GM06990 (cell line): ENCODE results near the gene ACP1.

ENCODE experiments used
- DNase-seq: peaks from one replicate; pipeline ENCODE4 v3.0.0-alpha.2; 2011; ENCODE audit not compliant: insufficient read length; ENCODE audit errors: extremely low read depth
- H3K27me3 ChIP-seq: replicated peaks from 2 replicates; pipeline ENCODE4 v1.6.0; 2011; ENCODE audit warnings: low read length; ENCODE audit not compliant: control insufficient read depth, insufficient read depth
- H3K36me3 ChIP-seq: 2 replicates; pipeline ENCODE4 v1.5.1; 2011; ENCODE audit warnings: low read length; ENCODE audit not compliant: control insufficient read depth, insufficient read depth
- H3K4me3 ChIP-seq: replicated peaks from 2 replicates; pipeline ENCODE4 v1.5.1; 2011; ENCODE audit warnings: low read depth, mild to moderate bottlenecking, control low read depth, low read length
- CTCF ChIP-seq: IDR thresholded peaks from 2 replicates; pipeline ENCODE4 v1.5.1; 2011; ENCODE audit warnings: low read length, control low read depth, mild to moderate bottlenecking, inconsistent platforms; ENCODE audit not compliant: insufficient read depth, poor library complexity, severe bottlenecking

ACP1 gene

DNA sequence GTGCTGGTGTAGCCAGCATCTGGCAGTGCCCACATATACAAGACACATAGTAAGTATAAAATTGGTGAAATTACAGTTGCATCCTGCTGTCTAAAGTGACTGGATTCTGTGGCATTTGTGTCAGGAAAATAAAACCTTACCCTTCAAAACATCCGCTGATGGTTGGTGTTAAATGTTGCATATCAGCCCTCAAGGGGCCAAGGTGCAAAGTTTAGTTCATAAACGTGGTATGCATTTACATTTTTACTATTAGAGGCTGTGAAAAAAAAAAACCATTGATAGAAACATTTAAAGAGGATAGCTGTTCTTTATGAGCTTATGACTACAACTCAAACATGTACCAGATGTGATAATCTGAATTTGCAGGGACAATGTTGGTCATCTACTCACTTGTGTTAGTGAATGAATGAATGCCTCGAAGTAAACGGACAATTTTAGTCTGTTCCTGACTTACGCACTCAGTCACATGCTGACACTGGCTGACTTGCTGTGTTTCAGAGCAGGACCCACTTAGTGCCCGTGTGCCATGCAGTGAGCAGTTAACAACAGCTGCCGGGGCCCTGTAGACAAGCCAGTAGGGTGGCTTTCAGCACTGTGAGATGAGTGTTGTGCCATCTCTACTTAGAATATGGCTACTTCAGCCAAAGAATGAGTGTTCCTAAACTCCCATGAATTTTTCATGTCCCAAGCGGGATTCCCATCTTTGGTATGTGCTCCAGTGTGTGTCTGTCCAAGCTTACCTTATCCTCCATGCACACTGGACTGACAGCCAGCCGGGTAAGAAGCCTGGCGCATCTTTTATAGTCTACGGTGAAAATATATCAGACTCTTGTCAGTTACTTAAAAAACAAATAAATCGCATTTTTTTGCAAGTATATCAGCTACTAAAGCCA, 17.9 kb downstream of the ACP1 start:
- TF ChIP-seq CTCF = no peak
- DNase-seq = no peak
- no peaks in the 10 kb centered on the region for H3K27me3 ChIP-seq
- H3K4me3 ChIP-seq = no peak overlapping the region
- peaks cover 10% of the 10 kb centered on the region for H3K36me3 ChIP-seq

DNA sequence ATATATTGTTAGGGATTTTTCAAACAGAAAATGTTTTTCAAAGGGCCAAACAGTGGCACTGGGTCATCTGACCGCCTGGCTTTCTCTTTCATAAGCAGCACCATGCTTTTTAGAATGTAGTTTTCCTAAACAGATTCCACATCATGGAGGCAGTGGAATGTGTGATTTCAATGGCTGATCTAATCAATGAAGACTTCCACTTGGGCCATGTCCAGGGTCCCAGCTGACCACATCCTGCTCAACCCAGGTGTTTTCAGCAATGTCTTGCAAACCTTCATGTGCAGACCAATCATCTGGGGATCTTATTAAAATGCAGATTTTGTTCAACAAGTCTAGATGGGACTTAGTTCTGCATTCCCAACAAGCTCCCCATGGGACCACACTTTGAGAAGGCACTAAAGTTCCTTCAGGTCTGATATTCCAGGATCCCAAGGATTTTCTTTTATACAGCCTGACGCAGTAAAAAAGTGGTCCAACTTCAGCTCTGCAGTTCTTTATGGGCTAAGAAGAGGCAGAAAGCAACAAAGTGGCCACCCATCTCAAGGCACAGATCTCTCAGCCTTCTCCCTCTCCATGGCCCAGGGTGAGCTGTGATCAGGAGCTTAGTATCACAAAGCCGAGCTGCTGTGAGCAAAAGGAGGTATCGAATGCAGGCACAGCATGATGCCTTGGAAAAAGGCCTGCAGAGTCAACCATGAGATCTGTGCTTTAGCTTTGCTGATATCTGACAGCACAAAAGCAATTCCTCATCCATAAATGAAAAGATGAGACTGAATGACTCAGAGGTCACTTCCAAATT, 19.4 kb downstream of the ACP1 start:
- peaks cover 5% of the 10 kb centered on the region for H3K36me3 ChIP-seq
- DNase-seq = no peak
- H3K4me3 ChIP-seq = no peak overlapping the region
- TF ChIP-seq CTCF = no peak
- H3K27me3 ChIP-seq = no peaks in the 10 kb centered on the region; the same call in 1 of the 2 replicates

DNA sequence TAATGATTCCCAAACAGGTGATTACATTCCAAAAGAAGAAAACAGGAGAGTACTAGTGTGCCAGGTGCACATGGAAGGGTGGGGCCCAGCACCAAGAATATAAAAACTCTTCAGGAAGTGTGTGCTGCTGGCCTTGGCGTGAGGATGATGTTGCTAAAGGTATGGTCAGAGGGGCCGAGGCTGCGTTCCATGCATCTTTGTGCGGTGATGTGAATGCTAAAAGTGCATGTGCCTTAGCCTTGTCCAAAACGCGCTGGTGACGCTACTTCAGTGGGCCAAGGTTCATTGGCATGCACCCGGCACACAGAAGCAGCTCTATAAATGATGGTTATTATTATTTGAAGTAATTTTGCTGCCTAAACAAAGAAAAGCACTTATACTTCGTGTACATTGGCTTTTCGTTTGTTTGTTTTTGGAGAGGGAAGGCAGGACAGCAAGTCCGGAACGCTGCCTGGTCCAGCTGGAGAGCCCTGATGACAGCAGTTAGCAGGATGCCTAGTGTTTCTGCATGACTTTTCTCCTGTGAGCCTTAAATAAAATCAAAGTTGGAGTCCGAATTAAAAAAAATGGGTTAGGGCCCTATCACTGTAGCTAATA, 20.2 kb downstream of the ACP1 start:
- H3K4me3 ChIP-seq = no peak overlapping the region
- TF ChIP-seq CTCF = no peak
- no peaks in the 10 kb centered on the region; the same call in 1 of the 2 replicates for H3K27me3 ChIP-seq

GRCh38 chr2:285531-285930, 20.8 kb downstream of the ACP1 start:
- no peak for DNase-seq
- TF ChIP-seq CTCF = no peak
- no peaks in the 10 kb centered on the region; the same call in 1 of the 2 replicates for H3K27me3 ChIP-seq
- H3K36me3 ChIP-seq = peaks cover 5% of the 10 kb centered on the region
- H3K4me3 ChIP-seq = no peak overlapping the region

More for the DNA sequence above, 20.2 kb downstream of the ACP1 start:
- DNase-seq = no peak
- H3K36me3 ChIP-seq = peaks cover 5% of the 10 kb centered on the region

- Histone ChIP-seq H3K27me3 (no peaks in the 10 kb centered on the region; the same call in 1 of the 2 replicates), H3K36me3 (peaks cover 3% of the 10 kb centered on the region), H3K4me3 (no peak overlapping the region)
- DNase-seq = no peak
- TF ChIP-seq CTCF = no peak
These were observed 21.3 kb downstream of the ACP1 start for GRCh38 chr2:286035-286434.
